NCI-H345 treated with DMSO at 0.1 percent for 48 hours (cell line): ENCODE results near the gene VWDE.
"Not testable (repeated sequence)": the region's sequence is repeated elsewhere in the genome, so short reads cannot be mapped to it uniquely, and the experiment has no call there.

Experiments
- DNase-seq: peaks from one replicate; lab custom pipeline; 2025; ENCODE audit not compliant: unreplicated experiment; lab: John Stamatoyannopoulos, UW

The VWDE gene

GRCh38 chr7:12402365-12402725, 1.3 kb downstream of the VWDE start:
- no peak for DNase-seq

- peak; percentile 20 for DNase-seq
Measured at GRCh38 chr7:12401538-12402364, 1.9 kb downstream of the VWDE start.

DNA sequence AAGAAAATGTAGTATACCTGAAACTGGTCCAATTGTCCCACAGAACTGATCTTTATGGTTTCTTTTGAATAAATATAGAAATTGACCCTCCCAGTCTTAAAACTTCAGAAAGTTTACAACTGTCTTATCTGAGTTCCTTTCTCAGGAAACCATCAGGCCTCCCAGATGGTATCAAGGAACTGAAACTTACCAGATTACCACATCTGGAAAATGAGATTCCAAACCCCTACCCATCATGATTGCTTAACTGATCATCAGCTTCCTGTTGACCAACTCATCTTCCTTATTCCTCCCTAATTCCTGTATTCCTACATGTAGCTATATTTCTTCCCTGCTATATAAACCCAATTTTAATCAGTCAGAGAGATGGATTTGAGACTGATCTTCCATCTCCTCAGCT, 5.5 kb downstream of the VWDE start:
- DNase-seq, result no peak

DNA sequence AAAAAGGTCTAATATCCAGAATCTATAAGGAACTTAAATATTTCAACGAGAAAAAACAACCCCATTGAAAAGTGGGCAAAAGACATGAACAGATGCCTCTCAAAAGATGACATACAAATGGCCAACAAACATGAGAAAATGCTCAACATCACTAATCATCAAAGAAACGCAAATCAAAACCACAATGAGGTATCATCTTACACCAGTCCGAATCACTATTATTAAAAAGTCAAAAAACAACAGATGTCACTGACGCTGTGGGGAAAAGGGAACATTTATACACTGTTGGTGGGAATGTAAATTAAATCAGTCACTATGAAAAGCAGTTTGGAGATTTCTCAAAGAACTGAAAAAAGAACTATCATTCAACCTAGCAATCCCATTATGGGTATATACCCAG, 6.0 kb downstream of the VWDE start:
- DNase-seq, result no peak

GRCh38 chr7:12396670-12397069, 7.0 kb downstream of the VWDE start:
- DNase-seq, result not testable (repeated sequence)

DNA sequence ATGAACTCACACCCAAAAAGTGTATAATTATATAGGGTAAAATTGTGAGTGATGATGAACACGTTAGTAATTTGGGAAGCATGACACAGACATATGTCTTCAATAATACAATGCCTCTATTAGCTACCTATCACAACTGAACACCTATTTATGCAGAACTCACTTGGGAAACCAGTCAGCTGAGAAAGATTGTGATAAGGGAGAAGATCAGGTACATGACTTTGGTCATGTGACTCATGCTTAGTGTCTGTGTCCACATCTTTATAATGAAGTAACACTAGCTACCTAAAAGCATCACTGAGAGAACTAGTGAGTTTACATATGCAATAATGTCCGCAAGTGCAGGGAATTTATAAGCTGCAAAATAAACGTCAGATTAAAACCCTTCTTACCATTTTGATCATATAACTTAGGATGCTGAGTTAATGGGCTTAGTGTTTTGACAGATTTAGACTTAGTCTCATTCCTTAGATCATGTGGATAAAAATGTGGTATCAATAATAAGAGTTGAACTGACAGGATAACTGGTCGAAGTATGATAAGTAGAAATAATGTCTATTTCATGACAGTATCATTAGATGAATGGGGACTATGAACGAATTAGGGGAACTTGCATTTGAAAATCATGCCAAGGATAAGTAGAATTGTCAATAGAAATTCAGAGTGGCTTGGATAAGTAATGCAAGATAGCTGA, 11.6 kb downstream of the VWDE start:
- no peak for DNase-seq

- DNase-seq, result peak; percentile 59
Measured at GRCh38 chr7:12389089-12389700, 14.5 kb downstream of the VWDE start.

DNA sequence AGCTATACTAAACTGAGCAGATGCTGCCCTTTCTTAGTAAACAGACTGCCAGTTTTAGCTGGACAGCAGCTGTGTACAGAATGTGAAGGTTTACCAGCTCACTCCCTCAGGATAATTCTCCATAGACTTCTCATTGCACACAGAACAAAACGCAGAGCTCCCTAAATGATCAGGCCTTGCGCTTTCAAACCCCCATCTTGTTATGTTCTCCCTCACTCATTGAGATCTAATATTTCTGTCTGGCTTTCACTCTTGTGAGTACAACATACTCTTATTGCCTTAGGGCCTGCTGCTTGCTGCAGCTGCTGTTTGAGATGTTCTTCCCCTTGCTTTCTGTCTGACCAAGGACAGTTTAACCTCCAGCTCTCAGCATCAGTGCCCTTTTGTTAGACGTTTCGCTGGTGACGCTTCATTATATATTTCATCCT, 17.3 kb downstream of the VWDE start:
- peak; percentile 57 for DNase-seq

GRCh38 chr7:12385364-12385786, 18.3 kb downstream of the VWDE start:
- peak; percentile 60 for DNase-seq

DNA sequence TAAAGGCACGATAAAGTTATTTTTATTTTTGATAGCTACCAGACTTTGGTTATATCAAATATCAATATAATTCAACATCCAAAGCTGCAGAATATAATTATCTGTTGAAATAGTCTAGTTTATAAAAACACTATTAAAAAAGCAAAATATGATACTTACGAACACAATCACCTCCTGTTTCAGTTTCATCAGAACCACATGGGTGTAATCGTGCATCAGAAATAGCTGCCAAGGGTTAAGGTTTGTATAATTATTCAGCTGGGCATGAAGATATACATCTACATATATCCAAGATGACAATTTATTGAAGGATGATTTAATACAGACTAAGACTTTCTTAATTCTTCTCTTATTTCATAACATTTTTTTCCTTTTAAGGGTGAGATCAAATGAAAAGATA, 20.3 kb downstream of the VWDE start:
- DNase-seq, result no peak

DNA sequence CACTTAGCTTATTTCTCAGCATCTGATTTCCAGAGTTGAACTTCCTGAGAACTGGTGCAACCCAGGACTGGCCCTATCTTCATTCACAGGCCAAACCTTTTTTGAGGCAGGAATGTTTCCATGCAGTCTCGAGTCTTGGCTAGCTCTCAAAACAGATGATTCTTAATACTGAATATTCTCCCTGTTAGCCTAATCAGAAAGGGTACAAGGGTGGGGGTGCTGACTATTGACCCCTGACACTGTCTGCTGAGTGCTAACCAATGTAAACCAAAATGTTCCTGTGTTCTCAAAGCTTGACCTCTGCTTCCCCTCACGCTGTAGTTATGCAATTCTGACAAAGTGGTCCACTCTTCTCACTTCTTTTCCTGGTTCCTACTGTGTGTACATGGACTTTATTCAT, 25.3 kb downstream of the VWDE start:
- DNase-seq, result no peak

DNA sequence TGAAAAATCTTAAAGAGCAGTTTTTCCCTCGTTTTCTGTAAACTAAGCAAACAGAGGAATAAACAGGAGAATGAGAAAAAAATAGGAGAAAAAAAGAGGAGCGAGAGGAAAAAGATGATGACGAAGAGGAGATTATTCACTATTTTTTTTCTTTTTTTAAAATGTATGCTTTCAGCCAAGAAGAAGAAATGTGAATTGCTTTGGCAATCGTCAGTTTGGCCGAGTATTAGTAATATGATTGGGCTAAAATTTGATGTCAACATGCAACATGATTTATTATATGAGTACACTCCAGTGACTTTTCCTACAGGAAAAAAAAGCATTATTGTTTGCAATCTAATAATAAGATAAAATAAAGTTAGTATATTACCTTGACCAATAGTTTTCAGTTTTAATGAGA, 26.3 kb downstream of the VWDE start:
- DNase-seq, result no peak

- no peak for DNase-seq
Measured at GRCh38 chr7:12373580-12374263, 29.9 kb downstream of the VWDE start.

GRCh38 chr7:12370249-12370648, 33.4 kb downstream of the VWDE start:
- DNase-seq, result no peak

- DNase-seq, result no peak
Measured at GRCh38 chr7:12369756-12370155, 33.9 kb downstream of the VWDE start.

DNA sequence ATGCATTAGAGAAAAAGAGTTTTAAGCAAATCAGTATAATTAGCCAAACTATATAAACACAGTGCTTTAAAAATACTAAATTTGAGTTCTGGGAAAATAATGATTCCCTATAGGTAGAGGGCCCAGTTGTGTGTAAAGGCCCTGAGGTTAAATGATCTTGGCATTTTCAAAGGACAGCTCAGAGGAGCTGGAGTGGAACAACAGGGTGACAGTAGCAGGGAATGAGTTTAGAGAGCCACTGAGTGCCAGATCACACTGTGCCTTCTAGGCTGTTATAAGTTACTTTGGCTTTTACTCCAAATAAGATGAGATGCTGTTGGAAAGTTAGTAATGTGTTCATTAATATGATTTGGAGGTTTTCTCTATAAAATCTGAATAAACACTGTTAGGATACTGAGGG, 34.6 kb downstream of the VWDE start:
- DNase-seq, result no peak

DNA sequence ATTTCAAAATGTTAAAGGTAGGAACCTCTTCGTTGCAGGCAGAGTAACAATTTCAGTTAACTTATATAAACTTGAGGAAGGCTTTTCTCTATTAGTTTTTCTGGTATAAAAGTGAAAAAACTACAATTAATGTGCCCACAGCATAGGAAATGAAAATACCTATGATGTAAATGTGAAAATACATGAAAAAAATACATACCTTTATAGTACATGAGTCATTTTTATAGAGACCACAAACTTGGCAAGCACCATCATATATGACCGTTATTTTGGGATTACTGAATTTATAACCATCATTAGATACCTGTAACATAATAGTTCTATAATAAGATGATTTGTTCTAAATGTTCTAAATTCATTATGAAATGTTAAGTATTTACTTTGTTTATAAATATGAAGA, 42.7 kb downstream of the VWDE start:
- no peak for DNase-seq

GRCh38 chr7:12358694-12359093, 45.0 kb downstream of the VWDE start:
- DNase-seq, result no peak

GRCh38 chr7:12357508-12357907, 46.2 kb downstream of the VWDE start:
- DNase-seq, result no peak

- DNase-seq, result no peak
Measured at GRCh38 chr7:12351843-12352242, 51.8 kb downstream of the VWDE start.

GRCh38 chr7:12350971-12351370, 52.7 kb downstream of the VWDE start:
- no peak for DNase-seq

- DNase-seq, result no peak
Measured at GRCh38 chr7:12337095-12337494, 66.6 kb downstream of the VWDE start.
